DMS 273 (cell line): ENCODE results near the gene VAPB.
A peak's percentile ranks its signal among the peaks of the same experiment; 100 is the strongest.
"Not testable (repeated sequence)": the region's sequence is repeated elsewhere in the genome, so short reads cannot be mapped to it uniquely, and the experiment has no call there.

Source experiments
- DNase-seq: peaks from one replicate; lab custom pipeline; 2025; ENCODE audit not compliant: unreplicated experiment; lab: John Stamatoyannopoulos, UW

VAPB gene

GRCh38 chr20:58388882-58389323, at the start of gene VAPB:
TSS of gene VAPB (plus strand) at chr20:58389229. CDS start at chr20:58389460, 231 bp downstream.
- DNase-seq = peak; percentile 98

- no peak for DNase-seq
Observed at GRCh38 chr20:58339741-58340140, 49.3 kb upstream of the VAPB start.

GRCh38 chr20:58340151-58340550, 48.9 kb upstream of the VAPB start:
- DNase-seq = no peak

GRCh38 chr20:58340853-58341252, 48.2 kb upstream of the VAPB start:
- DNase-seq = no peak

- no peak for DNase-seq
Observed at GRCh38 chr20:58342104-58342945, 46.7 kb upstream of the VAPB start.

GRCh38 chr20:58344741-58345140, 44.3 kb upstream of the VAPB start:
- DNase-seq = no peak

- DNase-seq = no peak
Observed at GRCh38 chr20:58349570-58349969, 39.5 kb upstream of the VAPB start.

- no peak for DNase-seq
Observed at GRCh38 chr20:58352468-58352867, 36.6 kb upstream of the VAPB start.

- no peak for DNase-seq
Observed at GRCh38 chr20:58359441-58359840, 29.6 kb upstream of the VAPB start.

GRCh38 chr20:58360936-58361335, 28.1 kb upstream of the VAPB start:
- peak; percentile 15 for DNase-seq

- no peak for DNase-seq
Observed at GRCh38 chr20:58361481-58362205, 27.4 kb upstream of the VAPB start.

- no peak for DNase-seq
Observed at GRCh38 chr20:58362206-58362516, 26.9 kb upstream of the VAPB start.

GRCh38 chr20:58362970-58363369, 26.1 kb upstream of the VAPB start:
- DNase-seq = no peak

GRCh38 chr20:58366866-58367265, 22.2 kb upstream of the VAPB start:
- no peak for DNase-seq

GRCh38 chr20:58372806-58373205, 16.2 kb upstream of the VAPB start:
- DNase-seq = no peak

GRCh38 chr20:58373296-58373695, 15.7 kb upstream of the VAPB start:
- DNase-seq = not testable (repeated sequence)

GRCh38 chr20:58374027-58374850, 14.8 kb upstream of the VAPB start:
- no peak for DNase-seq

- DNase-seq = no peak
Observed at GRCh38 chr20:58374906-58375758, 13.9 kb upstream of the VAPB start.

- no peak for DNase-seq
Observed at GRCh38 chr20:58375759-58376352, 13.2 kb upstream of the VAPB start.

GRCh38 chr20:58377017-58377416, 12.0 kb upstream of the VAPB start:
- DNase-seq = no peak
